Measurements from ENCODE around the gene FAM171A2. TPM values are rescaled to one million over a fixed set of nuclear protein-coding genes. Genes with fewer than 3 reads are reported as not detected.

Gene FAM171A2
- polyA plus RNA-seq, 2 of the 4 experiments (the other 2 are of a cell fraction), result 1.8 to 3.9 TPM

DNA sequence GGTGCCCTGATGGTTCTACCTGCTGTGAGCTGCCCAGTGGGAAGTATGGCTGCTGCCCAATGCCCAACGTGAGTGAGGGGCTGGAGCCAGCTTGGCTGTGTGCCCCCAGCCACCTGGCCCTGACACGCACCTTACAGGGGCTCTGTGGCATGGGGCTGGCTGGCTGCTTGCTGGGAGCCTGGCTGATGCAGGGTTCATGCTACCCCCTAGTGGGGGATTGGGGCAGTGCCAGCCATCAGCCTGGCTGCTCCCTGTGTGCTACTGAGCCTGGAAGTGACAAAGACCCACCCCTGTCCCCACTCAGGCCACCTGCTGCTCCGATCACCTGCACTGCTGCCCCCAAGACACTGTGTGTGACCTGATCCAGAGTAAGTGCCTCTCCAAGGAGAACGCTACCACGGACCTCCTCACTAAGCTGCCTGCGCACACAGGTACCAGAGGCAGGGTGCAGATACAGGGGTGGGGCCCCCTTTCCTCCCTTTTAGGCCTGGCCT is 12.9 kb downstream of the FAM171A2 start:
- H3K4me1 ChIP-seq, result peaks cover 6% of the 10 kb centered on the region
- no peaks in the 10 kb centered on the region for H3K9me3 ChIP-seq
- CTCF ChIA-PET, result interaction anchor here (0.5 to 17.9 kb wide), 44 partner anchors 9 to 585 kb away, joined by 3 to 327 read pairs (median 4); partner anchors contain the start of genes FAM171A2 and SLC25A39
- peak; percentile 28 for FAIRE-seq
- no peak overlapping the region for H3K4me2 ChIP-seq
- POLR2A ChIA-PET, result interaction anchor here (1.6 kb wide), 1 partner anchor 129 kb away, joined by 3 read pairs; no protein-coding TSS in a partner anchor
- ATAC-seq, result peak; percentile 78 to 92
- H3K27ac ChIP-seq, result no peak overlapping the region
- peak; percentile 73 to 96 for DNase-seq (ENCODE audit: low read depth in 1 of 2, low spot score in 1 of 2)
- no peak overlapping the region for H3K4me3 ChIP-seq
- TF ChIP-seq SMC3 (IDR thresholded peaks at IDR 0.05), result peak; percentile 71
- TF ChIP-seq RAD21 (conservative IDR thresholded peaks at IDR 0.05 in 1 of 2, IDR thresholded peaks at IDR 0.05 in 1 of 2), result peak; percentile 75 to 85
- no peak for TF ChIP-seq GATA3 (IDR thresholded peaks at IDR 0.05; ENCODE audit: borderline replicate concordance)
- TF ChIP-seq, protein P1, sequence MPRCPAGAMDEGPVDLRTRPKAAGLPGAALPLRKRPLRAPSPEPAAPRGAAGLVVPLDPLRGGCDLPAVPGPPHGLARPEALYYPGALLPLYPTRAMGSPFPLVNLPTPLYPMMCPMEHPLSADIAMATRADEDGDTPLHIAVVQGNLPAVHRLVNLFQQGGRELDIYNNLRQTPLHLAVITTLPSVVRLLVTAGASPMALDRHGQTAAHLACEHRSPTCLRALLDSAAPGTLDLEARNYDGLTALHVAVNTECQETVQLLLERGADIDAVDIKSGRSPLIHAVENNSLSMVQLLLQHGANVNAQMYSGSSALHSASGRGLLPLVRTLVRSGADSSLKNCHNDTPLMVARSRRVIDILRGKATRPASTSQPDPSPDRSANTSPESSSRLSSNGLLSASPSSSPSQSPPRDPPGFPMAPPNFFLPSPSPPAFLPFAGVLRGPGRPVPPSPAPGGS (IDR thresholded peaks at IDR 0.05), result no peak
- TF ChIP-seq, protein P2, sequence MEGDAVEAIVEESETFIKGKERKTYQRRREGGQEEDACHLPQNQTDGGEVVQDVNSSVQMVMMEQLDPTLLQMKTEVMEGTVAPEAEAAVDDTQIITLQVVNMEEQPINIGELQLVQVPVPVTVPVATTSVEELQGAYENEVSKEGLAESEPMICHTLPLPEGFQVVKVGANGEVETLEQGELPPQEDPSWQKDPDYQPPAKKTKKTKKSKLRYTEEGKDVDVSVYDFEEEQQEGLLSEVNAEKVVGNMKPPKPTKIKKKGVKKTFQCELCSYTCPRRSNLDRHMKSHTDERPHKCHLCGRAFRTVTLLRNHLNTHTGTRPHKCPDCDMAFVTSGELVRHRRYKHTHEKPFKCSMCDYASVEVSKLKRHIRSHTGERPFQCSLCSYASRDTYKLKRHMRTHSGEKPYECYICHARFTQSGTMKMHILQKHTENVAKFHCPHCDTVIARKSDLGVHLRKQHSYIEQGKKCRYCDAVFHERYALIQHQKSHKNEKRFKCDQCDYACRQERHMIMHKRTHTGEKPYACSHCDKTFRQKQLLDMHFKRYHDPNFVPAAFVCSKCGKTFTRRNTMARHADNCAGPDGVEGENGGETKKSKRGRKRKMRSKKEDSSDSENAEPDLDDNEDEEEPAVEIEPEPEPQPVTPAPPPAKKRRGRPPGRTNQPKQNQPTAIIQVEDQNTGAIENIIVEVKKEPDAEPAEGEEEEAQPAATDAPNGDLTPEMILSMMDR (IDR thresholded peaks at IDR 0.05), result peak; percentile 81
- no peak for TF ChIP-seq MAZ (IDR thresholded peaks at IDR 0.05; ENCODE audit: borderline replicate concordance, low read depth, low read length)
- no peak for TF ChIP-seq ZNF302 (CRISPR knock-in tag; IDR thresholded peaks at IDR 0.05)
- no peak for TF ChIP-seq POLR2AphosphoS2 (conservative IDR thresholded peaks at IDR 0.05; ENCODE audit: low read length)
- 35% methylated on average over 4 of the region's 6 CpGs for WGBS (ENCODE audit: missing lambda C conversion rate)

DNA sequence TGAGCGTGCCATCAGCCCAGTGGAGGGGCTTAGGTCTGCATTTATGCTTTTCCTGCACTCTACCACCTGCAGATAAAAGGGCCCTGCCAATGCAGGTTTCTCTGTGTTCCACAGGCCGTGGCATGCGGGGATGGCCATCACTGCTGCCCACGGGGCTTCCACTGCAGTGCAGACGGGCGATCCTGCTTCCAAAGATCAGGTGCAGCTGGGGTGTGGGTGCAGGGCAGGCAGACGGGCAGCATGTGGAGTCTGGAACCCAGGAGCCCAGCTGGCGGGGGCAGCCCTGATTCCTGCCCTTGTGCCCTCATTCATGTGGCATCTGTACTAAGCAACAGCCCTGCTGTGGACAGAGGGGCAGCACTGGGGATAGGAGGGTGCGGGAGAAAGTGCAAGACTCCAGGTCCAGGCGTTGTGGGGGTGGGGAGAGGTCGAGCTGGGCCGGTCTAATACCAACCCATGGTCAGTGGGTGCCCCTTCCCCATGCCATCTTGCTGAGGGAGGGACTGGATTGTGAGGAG is 14.0 kb downstream of the FAM171A2 start:
- Histone ChIP-seq H3K4me3 (no peak overlapping the region), H3K4me1 (peaks cover 6% of the 10 kb centered on the region), H3K9me3 (no peaks in the 10 kb centered on the region), H3K27ac (no peak overlapping the region), H3K4me2 (no peak overlapping the region)
- TF ChIP-seq CHD2 (IDR thresholded peaks at IDR 0.05; ENCODE audit: low read length, partially characterized antibody) (no peak), MAZ (IDR thresholded peaks at IDR 0.05; ENCODE audit: borderline replicate concordance, low read depth, low read length) (no peak), ZFP36 (IDR thresholded peaks at IDR 0.05; ENCODE audit: borderline replicate concordance, partially characterized antibody) (no peak), MAFK (IDR thresholded peaks at IDR 0.05; ENCODE audit: partially characterized antibody) (no peak), CBX8 (IDR thresholded peaks at IDR 0.05) (no peak), RAD21 (conservative IDR thresholded peaks at IDR 0.05 in 1 of 2, IDR thresholded peaks at IDR 0.05 in 1 of 2) (no peak), RFX5 (IDR thresholded peaks at IDR 0.05) (no peak), HEYL (CRISPR knock-in tag; IDR thresholded peaks at IDR 0.05) (no peak), POLR2A (IDR thresholded peaks at IDR 0.05; ENCODE audit: low read length) (no peak)
- TF ChIP-seq, protein P3, sequence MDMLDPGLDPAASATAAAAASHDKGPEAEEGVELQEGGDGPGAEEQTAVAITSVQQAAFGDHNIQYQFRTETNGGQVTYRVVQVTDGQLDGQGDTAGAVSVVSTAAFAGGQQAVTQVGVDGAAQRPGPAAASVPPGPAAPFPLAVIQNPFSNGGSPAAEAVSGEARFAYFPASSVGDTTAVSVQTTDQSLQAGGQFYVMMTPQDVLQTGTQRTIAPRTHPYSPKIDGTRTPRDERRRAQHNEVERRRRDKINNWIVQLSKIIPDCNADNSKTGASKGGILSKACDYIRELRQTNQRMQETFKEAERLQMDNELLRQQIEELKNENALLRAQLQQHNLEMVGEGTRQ (IDR thresholded peaks at IDR 0.05), result no peak
- DNase-seq (ENCODE audit: low read depth in 1 of 2, low spot score in 1 of 2), result no peak
- FAIRE-seq, result no peak
- 93% methylated on average over 7 of the region's 12 CpGs for WGBS (ENCODE audit: missing lambda C conversion rate)
- ChIA-PET POLR2A (no interaction called here), CTCF (interaction anchor here (0.6 to 17.9 kb wide), 27 partner anchors 8 to 311 kb away, joined by 3 to 327 read pairs (median 4); partner anchors contain the start of genes FAM171A2 and SLC25A39)
- no peak for ATAC-seq

DNA sequence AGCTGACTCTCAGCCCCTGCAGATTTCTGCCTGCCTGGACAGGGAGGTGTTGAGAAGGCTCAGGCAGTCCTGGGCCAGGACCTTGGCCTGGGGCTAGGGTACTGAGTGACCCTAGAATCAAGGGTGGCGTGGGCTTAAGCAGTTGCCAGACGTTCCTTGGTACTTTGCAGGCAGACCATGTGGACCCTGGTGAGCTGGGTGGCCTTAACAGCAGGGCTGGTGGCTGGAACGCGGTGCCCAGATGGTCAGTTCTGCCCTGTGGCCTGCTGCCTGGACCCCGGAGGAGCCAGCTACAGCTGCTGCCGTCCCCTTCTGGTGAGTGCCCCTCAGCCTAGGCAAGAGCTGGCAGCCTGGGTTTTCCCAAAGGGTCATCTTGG is 14.7 kb downstream of the FAM171A2 start:
- FAIRE-seq (no peak), ATAC-seq (no peak), DNase-seq (ENCODE audit: low read depth in 1 of 2, low spot score in 1 of 2) (no peak)
- Histone ChIP-seq H3K4me2 (no peak overlapping the region), H3K9me3 (no peaks in the 10 kb centered on the region), H3K4me1 (peaks cover 9% of the 10 kb centered on the region), H3K27ac (no peak overlapping the region), H3K4me3 (no peak overlapping the region)
- CTCF ChIA-PET, result interaction anchor here (0.6 to 17.9 kb wide), 13 partner anchors 14 to 310 kb away, joined by 3 to 327 read pairs (median 4); partner anchors contain the start of gene FAM171A2
- WGBS (ENCODE audit: missing lambda C conversion rate), result 87% methylated on average over 6 of the region's 6 CpGs
- POLR2A ChIA-PET, result no interaction called here
- TF ChIP-seq, protein P3 (IDR thresholded peaks at IDR 0.05), result no peak
- no peak for TF ChIP-seq ZNF302 (CRISPR knock-in tag; IDR thresholded peaks at IDR 0.05)
- TF ChIP-seq FOSL2 (IDR thresholded peaks at IDR 0.05), result no peak
- TF ChIP-seq FOSL2 (CRISPR knock-in tag; IDR thresholded peaks at IDR 0.05), result no peak
